ENCODE data around the gene UBE2Q1. TPM values are rescaled to one million over a fixed set of nuclear protein-coding genes. Genes with fewer than 3 reads are reported as not detected.

UBE2Q1 gene
- polyA plus RNA-seq, 2 of the 4 experiments (the other 2 are of a cell fraction) = 17.6 to 49.7 TPM

GRCh38 chr1:154547105-154547732, 11.2 kb downstream of the UBE2Q1 start (continued):
- TF ChIP-seq ELK1 (IDR thresholded peaks at IDR 0.05; ENCODE audit: low read depth, low read length) = no peak
- no peak for TF ChIP-seq MYC (IDR thresholded peaks at IDR 0.05; ENCODE audit: borderline replicate concordance, low read length)
- no peak for TF ChIP-seq POLR2AphosphoS2 (conservative IDR thresholded peaks at IDR 0.05; ENCODE audit: low read length)
- no peak for TF ChIP-seq CBX8 (IDR thresholded peaks at IDR 0.05)
- no peak for TF ChIP-seq CHD2 (IDR thresholded peaks at IDR 0.05; ENCODE audit: low read length, partially characterized antibody)
- no peak for TF ChIP-seq ZFP36 (IDR thresholded peaks at IDR 0.05; ENCODE audit: borderline replicate concordance, partially characterized antibody)
- TF ChIP-seq HDAC2 (IDR thresholded peaks at IDR 0.05) = no peak

GRCh38 chr1:154546264-154547063, 12.0 kb downstream of the UBE2Q1 start:
- FAIRE-seq (no peak), ATAC-seq (peak; percentile 91 to 95), DNase-seq (ENCODE audit: low read depth in 1 of 2, low spot score in 1 of 2) (peak; percentile 81 to 90)
- ChIA-PET CTCF (interaction anchor here (0.6 to 7.1 kb wide), 60 partner anchors 9 to 578 kb away, joined by 3 to 79 read pairs (median 4); partner anchors contain the start of genes ATP8B2, CHRNB2, CREB3L4 and UBE2Q1), POLR2A (interaction anchor here (1.2 kb wide), 2 partner anchors 66 to 556 kb away, joined by 3 read pairs; no protein-coding TSS in a partner anchor)
- H3K4me2 ChIP-seq = no peak overlapping the region
- peaks cover 21% of the 10 kb centered on the region for H3K4me1 ChIP-seq
- 46% methylated on average over 13 of the region's 13 CpGs for WGBS (ENCODE audit: missing lambda C conversion rate)
- H3K27ac ChIP-seq = no peak overlapping the region
- H3K4me3 ChIP-seq = no peak overlapping the region
- no peaks in the 10 kb centered on the region for H3K9me3 ChIP-seq
- TF ChIP-seq FOXS1 (CRISPR knock-in tag; IDR thresholded peaks at IDR 0.05) = no peak
- TF ChIP-seq EHF (CRISPR knock-in tag; IDR thresholded peaks at IDR 0.05) = no peak
- TF ChIP-seq CBX8 (IDR thresholded peaks at IDR 0.05) = no peak
- TF ChIP-seq CTCF (IDR thresholded peaks at IDR 0.05) = peak; percentile 79
- TF ChIP-seq RNF2 (IDR thresholded peaks at IDR 0.05; ENCODE audit: borderline replicate concordance, low read depth) = no peak
- TF ChIP-seq GATA3 (IDR thresholded peaks at IDR 0.05; ENCODE audit: borderline replicate concordance) = no peak
- TF ChIP-seq FOSB (CRISPR knock-in tag; IDR thresholded peaks at IDR 0.05) = no peak
- peak; percentile 85 to 88 for TF ChIP-seq RAD21 (conservative IDR thresholded peaks at IDR 0.05 in 1 of 2, IDR thresholded peaks at IDR 0.05 in 1 of 2)
- TF ChIP-seq KDM1A (IDR thresholded peaks at IDR 0.05; ENCODE audit: low read depth) = no peak
- TF ChIP-seq CHD2 (IDR thresholded peaks at IDR 0.05; ENCODE audit: low read length, partially characterized antibody) = no peak
- TF ChIP-seq ZNF302 (CRISPR knock-in tag; IDR thresholded peaks at IDR 0.05) = no peak
- no peak for TF ChIP-seq HDAC2 (IDR thresholded peaks at IDR 0.05)
- no peak for TF ChIP-seq RFX5 (IDR thresholded peaks at IDR 0.05)
- no peak for TF ChIP-seq CHD4 (IDR thresholded peaks at IDR 0.05; ENCODE audit: borderline replicate concordance)
- TF ChIP-seq NFE2L2 (conservative IDR thresholded peaks at IDR 0.05; ENCODE audit: low read length) = no peak
- TF ChIP-seq HES2 (IDR thresholded peaks at IDR 0.05) = no peak
- TF ChIP-seq CBX2 (IDR thresholded peaks at IDR 0.05; ENCODE audit: borderline replicate concordance, low read depth) = no peak
- TF ChIP-seq SMC3 (IDR thresholded peaks at IDR 0.05) = peak; percentile 72
- TF ChIP-seq RCOR1 (IDR thresholded peaks at IDR 0.05; ENCODE audit: low read depth, low read length) = no peak
- no peak for TF ChIP-seq ESRRA (IDR thresholded peaks at IDR 0.05; ENCODE audit: borderline replicate concordance, low read length)
- no peak for TF ChIP-seq ZSCAN20 (CRISPR knock-in tag; IDR thresholded peaks at IDR 0.05)
- no peak for TF ChIP-seq MAZ (IDR thresholded peaks at IDR 0.05; ENCODE audit: borderline replicate concordance, low read depth, low read length)
- no peak for TF ChIP-seq MAFK (IDR thresholded peaks at IDR 0.05; ENCODE audit: partially characterized antibody)
- no peak for TF ChIP-seq RARB (CRISPR knock-in tag; IDR thresholded peaks at IDR 0.05)
